Measurements from ENCODE around the gene EIF4E3. TPM values are rescaled to one million over a fixed set of nuclear protein-coding genes. Genes with fewer than 3 reads are reported as not detected.

Gene EIF4E3
- total and polyA plus RNA-seq, 8 donors, result 10.4 to 34.8 (median 13.3) TPM

GRCh38 chr3:71702131-71703024 is 22.8 kb downstream of the EIF4E3 start:
- H3K9me3 ChIP-seq, result no peaks in the 10 kb centered on the region
- peak; percentile 88 for ATAC-seq
- H3K4me1 ChIP-seq, result peaks cover 5 to 38% of the 10 kb centered on the region in 2 donors
- H3K27ac ChIP-seq, result peak overlapping the region in 1 of 2 donors; percentile 62
- no peak for DNase-seq
- no peak for TF ChIP-seq CTCF (IDR thresholded peaks at IDR 0.05)
- peaks cover 0 to 22% of the 10 kb centered on the region in 2 donors for H3K36me3 ChIP-seq
- no peaks in the 10 kb centered on the region for H3K27me3 ChIP-seq
- no peak overlapping the region for H3K4me3 ChIP-seq
- intact Hi-C loops (cut with DNase I), result no loop called here

GRCh38 chr3:71701251-71701762 is 23.9 kb downstream of the EIF4E3 start:
- Histone ChIP-seq H3K27me3 (no peaks in the 10 kb centered on the region), H3K4me1 (peaks cover 5 to 38% of the 10 kb centered on the region in 2 donors), H3K36me3 (peaks cover 0 to 28% of the 10 kb centered on the region in 2 donors), H3K4me3 (no peak overlapping the region), H3K9me3 (no peaks in the 10 kb centered on the region), H3K27ac (no peak overlapping the region)
- TF ChIP-seq CTCF (IDR thresholded peaks at IDR 0.05), result no peak
- intact Hi-C loops (cut with DNase I), result no loop called here
- ATAC-seq (no peak), DNase-seq (no peak)

- H3K36me3 ChIP-seq, result peaks cover 0 to 31% of the 10 kb centered on the region in 2 donors
- no peak overlapping the region for H3K4me3 ChIP-seq
- no peaks in the 10 kb centered on the region for H3K9me3 ChIP-seq
- no peak for DNase-seq
- intact Hi-C loops (cut with DNase I), result no loop called here
- peaks cover 7 to 15% of the 10 kb centered on the region in 2 donors for H3K4me1 ChIP-seq
- H3K27me3 ChIP-seq, result no peaks in the 10 kb centered on the region
- no peak for TF ChIP-seq CTCF (IDR thresholded peaks at IDR 0.05)
- ATAC-seq, result peak; percentile 10
- peak overlapping the region in 1 of 2 donors; percentile 68 for H3K27ac ChIP-seq
Measured at GRCh38 chr3:71695000-71695482, 30.2 kb downstream of the EIF4E3 start.

- intact Hi-C loops (cut with DNase I), result no loop called here
- peaks cover 0 to 31% of the 10 kb centered on the region in 2 donors for H3K36me3 ChIP-seq
- no peak for TF ChIP-seq CTCF (IDR thresholded peaks at IDR 0.05)
- peak; percentile 82 for ATAC-seq
- peak in 1 of 4 donors; percentile 71 for DNase-seq
- no peaks in the 10 kb centered on the region for H3K27me3 ChIP-seq
- H3K4me3 ChIP-seq, result no peak overlapping the region
- H3K4me1 ChIP-seq, result peaks cover 7 to 15% of the 10 kb centered on the region in 2 donors
- H3K27ac ChIP-seq, result peak overlapping the region; percentile 49 to 68
- H3K9me3 ChIP-seq, result no peaks in the 10 kb centered on the region
Measured at GRCh38 chr3:71694358-71694999, 30.7 kb downstream of the EIF4E3 start.

GRCh38 chr3:71693641-71694040 is 31.6 kb downstream of the EIF4E3 start:
- no peak for TF ChIP-seq CTCF (IDR thresholded peaks at IDR 0.05)
- no peak overlapping the region for H3K4me3 ChIP-seq
- intact Hi-C loops (cut with DNase I), result no loop called here
- H3K27ac ChIP-seq, result peak overlapping the region; percentile 49 to 68
- H3K27me3 ChIP-seq, result no peaks in the 10 kb centered on the region
- no peaks in the 10 kb centered on the region for H3K9me3 ChIP-seq
- peak; percentile 85 for ATAC-seq
- peaks cover 0 to 23% of the 10 kb centered on the region in 2 donors for H3K36me3 ChIP-seq
- H3K4me1 ChIP-seq, result peaks cover 7 to 15% of the 10 kb centered on the region in 2 donors
- no peak for DNase-seq
